GM12801 (cell line): Measurements from ENCODE around the gene CDH4.

Experiments
- CTCF ChIP-seq: IDR thresholded peaks from one replicate; pipeline ENCODE4 v1.5.1; 2011; ENCODE audit warnings: control low read depth; ENCODE audit not compliant: insufficient read length; ENCODE audit errors: extremely low read depth

CDH4 gene

GRCh38 chr20:61599061-61599531 lies 347.0 kb downstream of the CDH4 start:
- TF ChIP-seq CTCF: no peak

- TF ChIP-seq CTCF: no peak
Measured at GRCh38 chr20:61599541-61599992, 347.5 kb downstream of the CDH4 start.

- TF ChIP-seq CTCF: no peak
Measured at GRCh38 chr20:61600016-61600415, 348.0 kb downstream of the CDH4 start.

GRCh38 chr20:61601361-61601760 lies 349.3 kb downstream of the CDH4 start:
- no peak for TF ChIP-seq CTCF

GRCh38 chr20:61601853-61602252 lies 349.8 kb downstream of the CDH4 start:
- TF ChIP-seq CTCF: no peak

GRCh38 chr20:61603715-61604114 lies 351.7 kb downstream of the CDH4 start:
- TF ChIP-seq CTCF: no peak

- no peak for TF ChIP-seq CTCF
Measured at GRCh38 chr20:61604549-61604948, 352.5 kb downstream of the CDH4 start.

GRCh38 chr20:61605283-61605682 lies 353.2 kb downstream of the CDH4 start:
- TF ChIP-seq CTCF: no peak
